SK-MEL-5 (cell line): ENCODE measurements around the gene NR1H3. TPM values are rescaled to one million over a fixed set of nuclear protein-coding genes. Genes with fewer than 3 reads are reported as not detected.

Experiments used
- DNase-seq: peaks from one replicate; pipeline ENCODE4 v3.0.0-alpha.2; 2016; ENCODE audit warnings: low read depth, low spot score
- in situ Hi-C: cut with HindIII; loops from 2 replicates; pipeline ENCODE4 v1.10.0; 2016; ENCODE audit warnings: low sequenced_read_pairs, high pct_unique_total_duplicates, low pct_unique_long_range_greater_than_20kb
- total RNA-seq: library from RNA; depleted of rRNA; stranded (reverse); fragments of >200 nt; shearing (Covaris generic); gene quantifications from 2 replicates; pipeline ENCODE4 v1.2.3, GENCODE V29; 2014

Gene NR1H3
- total RNA-seq, 1 experiment from 2014 or later: 7.4 TPM

DNA sequence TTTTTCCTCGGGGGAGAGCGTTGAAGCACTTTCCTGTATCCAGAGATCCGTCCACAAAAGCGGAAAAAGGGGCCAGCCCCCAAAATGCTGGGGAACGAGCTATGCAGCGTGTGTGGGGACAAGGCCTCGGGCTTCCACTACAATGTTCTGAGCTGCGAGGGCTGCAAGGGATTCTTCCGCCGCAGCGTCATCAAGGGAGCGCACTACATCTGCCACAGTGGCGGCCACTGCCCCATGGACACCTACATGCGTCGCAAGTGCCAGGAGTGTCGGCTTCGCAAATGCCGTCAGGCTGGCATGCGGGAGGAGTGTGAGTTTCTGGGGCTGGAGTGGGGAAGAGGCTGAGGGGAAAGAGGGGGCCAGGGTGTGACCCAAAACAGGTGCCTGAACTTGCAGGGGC, 2.6 kb downstream of the NR1H3 start:
- no peak for DNase-seq
- in situ Hi-C loops: no loop called here

DNA sequence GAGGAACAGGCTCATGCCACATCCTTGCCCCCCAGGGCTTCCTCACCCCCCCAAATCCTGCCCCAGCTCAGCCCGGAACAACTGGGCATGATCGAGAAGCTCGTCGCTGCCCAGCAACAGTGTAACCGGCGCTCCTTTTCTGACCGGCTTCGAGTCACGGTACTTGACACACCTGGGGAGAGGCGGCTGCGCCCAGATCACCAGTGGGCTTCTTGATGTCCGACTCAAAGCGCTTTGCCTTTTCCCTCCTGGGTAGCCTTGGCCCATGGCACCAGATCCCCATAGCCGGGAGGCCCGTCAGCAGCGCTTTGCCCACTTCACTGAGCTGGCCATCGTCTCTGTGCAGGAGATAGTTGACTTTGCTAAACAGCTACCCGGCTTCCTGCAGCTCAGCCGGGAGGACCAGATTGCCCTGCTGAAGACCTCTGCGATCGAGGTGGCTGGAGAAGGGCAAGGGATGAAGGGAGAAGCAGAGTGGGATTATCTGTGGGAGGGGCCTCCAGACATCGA, 3.5 kb downstream of the NR1H3 start:
- in situ Hi-C loops: no loop called here
- no peak for DNase-seq

DNA sequence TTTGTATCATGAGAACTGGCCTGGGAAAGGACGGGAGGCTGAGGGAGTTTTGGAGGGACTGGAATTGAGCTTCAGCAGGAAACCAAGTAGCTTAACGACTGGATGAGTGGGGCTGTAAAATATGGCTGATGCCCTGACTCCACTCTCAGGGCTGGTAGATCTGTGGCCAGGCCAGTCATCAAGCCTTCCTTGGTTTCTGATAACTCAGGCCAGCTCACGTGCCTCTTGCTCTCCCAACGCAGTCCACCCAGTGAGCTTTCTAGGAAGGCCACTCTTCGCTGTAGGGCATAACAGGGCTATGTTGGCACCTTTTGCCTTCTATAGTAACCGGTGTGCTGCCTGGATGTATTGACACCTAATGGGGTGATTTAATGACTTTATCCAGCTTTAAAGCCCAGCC, 6.3 kb downstream of the NR1H3 start:
- in situ Hi-C loops: no loop called here
- no peak for DNase-seq

DNA sequence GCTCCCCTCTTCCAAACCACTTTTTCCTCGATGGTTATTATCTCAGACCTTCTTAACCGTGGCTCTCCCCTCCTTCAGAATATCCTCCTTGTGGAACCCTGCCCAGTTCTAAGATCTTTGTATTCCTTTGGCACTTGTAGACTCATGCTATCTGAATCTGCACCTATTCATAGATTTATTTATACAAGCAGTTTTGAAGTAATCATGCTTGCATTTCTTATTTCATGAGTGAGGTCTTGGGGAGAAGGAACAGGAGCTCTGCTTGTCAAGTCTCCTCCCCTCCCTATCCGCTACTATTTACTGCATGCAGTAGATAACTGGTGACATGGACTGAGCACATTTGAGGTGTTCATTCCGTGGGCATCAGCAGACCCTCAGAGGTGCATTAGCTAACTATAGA, 6.7 kb downstream of the NR1H3 start:
- no peak for DNase-seq
- in situ Hi-C loops: no loop called here

DNA sequence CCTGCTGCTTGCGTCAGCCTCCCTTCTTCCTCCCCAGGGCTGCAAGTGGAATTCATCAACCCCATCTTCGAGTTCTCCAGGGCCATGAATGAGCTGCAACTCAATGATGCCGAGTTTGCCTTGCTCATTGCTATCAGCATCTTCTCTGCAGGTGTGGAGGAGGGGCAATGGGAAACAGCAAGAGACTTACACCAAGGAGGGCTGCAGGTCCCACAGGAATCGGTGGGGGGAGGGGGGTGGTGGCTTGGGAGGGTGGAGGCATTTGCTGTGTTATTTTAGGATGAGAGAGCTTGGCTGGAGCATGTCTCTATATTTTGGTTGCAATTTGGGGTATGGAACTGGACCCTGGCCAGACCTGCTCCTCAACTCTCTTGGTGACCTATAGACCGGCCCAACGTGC, 10.1 kb downstream of the NR1H3 start:
- in situ Hi-C loops: no loop called here

DNA sequence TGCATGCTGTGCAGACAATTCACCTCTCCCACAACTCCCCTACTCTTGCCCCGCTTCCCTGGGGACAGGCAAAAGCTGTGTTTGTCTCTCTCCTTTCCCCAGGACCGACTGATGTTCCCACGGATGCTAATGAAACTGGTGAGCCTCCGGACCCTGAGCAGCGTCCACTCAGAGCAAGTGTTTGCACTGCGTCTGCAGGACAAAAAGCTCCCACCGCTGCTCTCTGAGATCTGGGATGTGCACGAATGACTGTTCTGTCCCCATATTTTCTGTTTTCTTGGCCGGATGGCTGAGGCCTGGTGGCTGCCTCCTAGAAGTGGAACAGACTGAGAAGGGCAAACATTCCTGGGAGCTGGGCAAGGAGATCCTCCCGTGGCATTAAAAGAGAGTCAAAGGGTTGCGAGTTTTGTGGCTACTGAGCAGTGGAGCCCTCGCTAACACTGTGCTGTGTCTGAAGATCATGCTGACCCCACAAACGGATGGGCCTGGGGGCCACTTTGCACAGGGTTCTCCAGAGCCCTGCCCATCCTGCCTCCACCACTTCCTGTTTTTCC, 10.7 kb downstream of the NR1H3 start:
- in situ Hi-C loops: no loop called here
- no peak for DNase-seq

More for the DNA sequence above, 10.1 kb downstream of the NR1H3 start:
- no peak for DNase-seq

DNA sequence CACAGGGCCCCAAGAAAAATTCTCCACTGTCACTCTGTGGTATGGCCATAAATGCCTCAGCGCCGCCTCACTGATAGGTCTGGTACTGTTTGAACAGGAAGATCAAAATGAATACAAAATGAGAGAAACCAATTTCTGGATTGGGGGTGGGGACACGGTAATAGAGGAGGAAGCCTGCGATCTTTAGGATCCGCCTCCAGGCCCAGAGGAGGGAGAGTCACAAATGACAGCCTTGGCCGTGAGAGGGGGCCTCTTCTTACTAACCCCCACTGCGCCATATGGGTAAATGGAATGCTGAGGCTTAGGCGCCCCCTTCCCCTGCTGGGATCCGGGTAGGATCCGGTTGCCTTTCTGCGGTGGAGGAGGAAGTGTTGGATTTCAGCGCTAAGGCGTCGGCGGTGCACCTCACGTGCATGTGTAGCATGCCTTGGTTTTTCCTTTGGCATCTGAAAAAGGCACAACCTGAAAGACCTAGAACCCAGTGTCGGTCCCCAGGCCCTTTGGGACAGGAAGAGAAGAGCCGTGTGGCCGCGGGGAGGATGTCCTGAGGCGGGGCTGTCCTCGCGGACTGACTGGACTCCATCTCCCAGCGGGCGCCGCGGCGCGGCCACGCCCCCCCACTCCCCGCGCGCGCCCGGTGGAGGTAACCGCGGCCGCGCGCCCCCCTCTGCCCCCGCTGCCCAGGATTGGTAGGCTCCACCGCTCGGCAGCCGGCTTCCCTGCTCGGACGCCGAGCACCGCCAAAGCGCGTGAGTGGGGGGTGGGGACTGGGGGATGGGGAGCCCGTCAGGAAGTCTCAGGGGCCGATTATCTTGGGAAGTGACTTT, 11.4 kb downstream of the NR1H3 start:
- in situ Hi-C loops: no loop called here
- peak; percentile 84 for DNase-seq

DNA sequence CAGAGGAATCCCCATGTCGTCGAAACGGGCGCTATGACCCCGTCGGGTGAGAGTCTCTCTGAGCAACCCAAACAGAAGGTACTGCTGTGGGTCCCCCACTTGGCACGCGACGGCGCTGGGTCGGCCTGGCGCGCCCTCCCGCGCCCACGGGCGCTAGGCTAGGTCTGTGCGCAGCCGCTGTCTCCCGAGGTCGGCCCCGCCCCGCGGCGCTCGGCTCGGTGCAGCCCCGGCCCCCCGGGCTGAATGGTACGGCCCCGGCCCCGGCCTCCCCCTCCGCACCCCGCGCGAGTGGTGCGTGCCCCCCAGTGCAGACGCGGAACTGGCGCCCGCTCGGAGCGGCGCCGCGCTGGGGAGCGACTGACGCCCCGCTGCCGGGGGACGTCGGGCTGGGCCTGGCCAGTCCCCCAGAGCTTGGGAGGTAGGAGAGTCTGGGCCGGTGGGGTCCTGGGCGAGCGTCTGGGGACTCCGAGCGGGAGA, 12.1 kb downstream of the NR1H3 start, which contains the start of gene MADD:
TSS of gene MADD (plus strand) at position 305 of the 477 bp plus-strand sequence.
- in situ Hi-C loops: no loop called here
- peak; percentile 78 for DNase-seq

DNA sequence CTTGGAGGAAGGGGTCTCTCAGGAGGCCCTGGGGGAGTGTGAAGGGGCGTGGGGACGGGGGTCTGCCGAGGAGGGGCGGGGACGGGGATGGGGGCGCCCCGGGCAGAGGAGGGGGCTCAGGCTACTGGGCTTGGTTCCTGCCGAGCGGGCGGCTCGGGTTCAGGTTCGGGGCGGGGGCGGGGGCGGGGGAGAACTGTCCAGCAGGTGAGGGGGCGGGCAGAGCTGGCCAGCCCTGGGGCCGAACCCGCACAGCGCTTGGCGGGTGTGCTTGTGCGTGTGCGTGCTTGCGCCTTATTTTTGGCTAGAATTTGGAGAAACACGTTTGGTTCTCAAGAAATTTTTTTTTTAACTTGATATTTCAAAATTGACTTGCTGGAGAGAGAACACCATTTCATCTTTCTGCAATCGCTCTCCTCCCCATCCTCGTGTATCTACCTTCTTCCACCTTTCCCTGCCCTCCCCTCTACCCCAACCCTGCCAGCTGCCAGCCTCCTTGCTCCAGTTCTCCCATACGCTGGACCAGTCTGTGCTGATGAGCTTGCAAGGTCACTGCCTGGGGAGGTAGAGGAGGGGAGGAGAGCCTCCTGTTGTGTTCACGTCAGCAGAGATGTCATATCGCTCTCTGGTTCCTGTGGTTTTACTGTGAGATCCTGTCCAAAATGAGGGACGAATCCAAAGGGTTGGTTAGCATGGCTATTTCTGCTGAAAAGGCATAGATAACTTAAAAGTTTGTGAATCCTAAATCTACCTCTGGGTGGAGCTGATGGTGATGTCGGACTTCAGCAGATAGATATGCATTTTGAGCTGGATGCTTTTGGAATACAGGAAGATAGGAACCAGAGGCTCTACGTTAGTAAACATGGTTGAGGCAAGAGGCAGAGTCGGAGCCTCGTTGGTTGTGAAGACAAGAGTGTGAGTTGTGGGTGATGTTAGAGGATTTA, 12.8 kb downstream of the NR1H3 start:
- in situ Hi-C loops: no loop called here
- peak; percentile 53 for DNase-seq

DNA sequence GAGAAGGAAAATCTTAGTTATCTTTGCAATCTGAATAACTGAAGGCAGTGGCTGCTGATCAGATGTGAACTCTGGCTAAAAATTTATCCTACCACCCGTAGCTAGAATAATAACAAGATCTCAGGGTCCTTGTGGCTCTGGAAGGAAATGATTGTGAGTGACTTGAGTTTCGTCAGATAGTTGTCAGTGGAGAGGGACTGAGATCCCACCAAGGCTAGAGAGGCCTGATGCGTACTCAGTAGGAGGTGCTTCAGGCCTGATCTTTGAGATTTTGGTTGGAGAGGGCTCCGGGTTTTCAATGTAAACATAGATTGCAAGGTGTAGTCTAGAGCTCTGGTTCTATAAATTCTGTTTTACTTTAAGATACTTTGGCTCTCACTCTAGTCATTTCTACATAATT, 13.5 kb downstream of the NR1H3 start:
- DNase-seq: no peak
- in situ Hi-C loops: no loop called here

DNA sequence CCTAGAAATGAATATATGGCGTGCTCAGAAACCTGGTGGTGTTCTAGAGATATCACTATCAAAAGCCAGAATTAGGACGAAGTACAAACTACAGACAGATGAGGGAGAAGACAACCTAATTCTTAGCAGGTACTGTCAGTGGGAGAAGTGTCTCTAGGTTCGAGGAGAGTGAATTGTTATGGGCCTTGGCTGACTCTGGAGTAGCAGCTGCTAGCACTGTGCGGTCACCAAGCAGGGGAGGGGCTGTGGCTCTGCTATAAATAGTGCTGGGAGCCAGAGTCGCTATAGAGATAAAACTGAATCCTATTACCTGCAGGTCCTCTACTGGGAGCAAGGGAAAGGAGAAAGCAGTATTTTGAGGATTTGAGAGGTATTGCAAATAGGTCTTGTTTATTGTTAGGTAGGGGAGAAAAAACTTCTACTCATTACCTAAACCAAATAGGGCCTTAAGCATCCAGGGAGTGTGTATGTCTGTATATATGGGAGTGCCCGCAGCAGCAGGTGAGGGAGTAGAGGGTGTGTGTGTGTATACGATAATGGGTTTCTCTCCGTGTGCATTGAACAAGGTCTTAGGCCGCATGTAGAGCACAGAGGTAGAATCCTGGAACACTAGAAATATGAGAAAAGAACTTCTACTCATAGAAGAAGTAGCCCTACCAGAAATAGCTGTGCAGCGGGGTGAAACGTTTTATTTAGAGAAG, 14.3 kb downstream of the NR1H3 start:
- no peak for DNase-seq
- in situ Hi-C loops: no loop called here

DNA sequence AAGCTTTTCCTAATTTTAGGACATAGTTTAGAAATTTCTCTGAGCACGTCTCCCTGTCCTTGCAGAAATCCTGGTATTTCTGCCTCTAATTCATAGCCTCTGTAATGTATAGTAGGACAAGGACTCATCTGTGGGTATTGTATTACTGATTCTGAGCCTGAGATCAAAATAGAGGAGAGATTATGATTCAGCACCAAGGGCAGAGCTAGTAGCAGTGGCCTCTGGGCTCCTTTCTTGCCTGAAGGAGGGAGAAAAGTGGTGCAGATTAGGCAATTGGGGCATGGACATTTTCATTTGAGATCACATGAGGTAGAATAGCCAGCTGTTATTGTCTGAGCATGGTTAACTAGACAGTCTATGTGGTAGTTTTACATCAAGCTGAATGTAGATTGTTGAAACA, 14.9 kb downstream of the NR1H3 start:
- no peak for DNase-seq
- in situ Hi-C loops: no loop called here

DNA sequence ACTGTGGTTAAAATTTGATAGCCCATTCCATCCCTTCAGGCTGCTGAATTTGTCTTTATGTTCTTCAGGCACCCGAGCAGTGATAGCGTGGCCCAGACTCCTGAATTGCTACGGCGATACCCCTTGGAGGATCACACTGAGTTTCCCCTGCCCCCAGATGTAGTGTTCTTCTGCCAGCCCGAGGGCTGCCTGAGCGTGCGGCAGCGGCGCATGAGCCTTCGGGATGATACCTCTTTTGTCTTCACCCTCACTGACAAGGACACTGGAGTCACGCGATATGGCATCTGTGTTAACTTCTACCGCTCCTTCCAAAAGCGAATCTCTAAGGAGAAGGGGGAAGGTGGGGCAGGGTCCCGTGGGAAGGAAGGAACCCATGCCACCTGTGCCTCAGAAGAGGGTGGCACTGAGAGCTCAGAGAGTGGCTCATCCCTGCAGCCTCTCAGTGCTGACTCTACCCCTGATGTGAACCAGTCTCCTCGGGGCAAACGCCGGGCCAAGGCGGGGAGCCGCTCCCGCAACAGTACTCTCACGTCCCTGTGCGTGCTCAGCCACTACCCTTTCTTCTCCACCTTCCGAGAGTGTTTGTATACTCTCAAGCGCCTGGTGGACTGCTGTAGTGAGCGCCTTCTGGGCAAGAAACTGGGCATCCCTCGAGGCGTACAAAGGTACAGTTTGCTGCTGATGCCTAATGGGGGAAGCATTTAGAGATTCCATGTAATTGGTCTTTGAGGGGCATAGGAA, 16.9 kb downstream of the NR1H3 start:
- no peak for DNase-seq
- in situ Hi-C loops: no loop called here

DNA sequence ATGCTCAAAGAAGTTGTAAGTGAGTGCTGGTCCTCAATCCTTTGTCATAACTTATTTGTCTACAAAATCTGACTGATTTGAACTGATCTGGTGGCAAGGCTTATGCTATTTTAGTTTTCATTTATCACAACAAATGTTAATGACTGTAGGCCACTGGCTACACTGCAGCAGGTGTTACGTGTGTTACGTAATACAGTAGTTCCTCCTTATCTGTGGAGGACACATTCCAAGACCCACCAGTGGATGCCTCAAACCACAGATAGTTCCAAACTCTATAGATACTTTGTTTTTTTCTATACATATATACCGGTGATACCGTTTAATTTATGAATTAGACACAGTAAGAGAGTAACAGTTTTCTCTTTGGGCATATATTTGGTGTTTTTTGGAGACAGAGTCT, 19.1 kb downstream of the NR1H3 start:
- DNase-seq: no peak

DNA sequence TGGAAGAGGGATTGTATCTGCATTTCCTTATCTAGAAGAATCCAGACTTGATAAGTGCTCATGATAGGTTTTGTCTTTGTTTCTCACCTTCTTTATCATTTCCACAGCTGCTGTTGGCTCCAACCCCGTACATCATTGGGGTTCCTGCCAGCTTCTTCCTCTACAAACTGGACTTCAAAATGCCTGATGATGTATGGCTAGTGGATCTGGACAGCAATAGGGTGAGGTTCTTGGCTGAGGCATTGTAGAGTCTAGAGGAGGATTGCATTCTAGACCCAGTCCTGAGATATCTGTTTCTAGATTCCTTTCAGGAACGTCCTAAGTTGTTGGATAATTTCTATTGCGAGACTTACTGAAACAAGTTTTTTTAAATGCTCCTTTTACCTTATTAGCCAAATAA, 20.3 kb downstream of the NR1H3 start:
- no peak for DNase-seq
- in situ Hi-C loops: no loop called here

More for the DNA sequence above, 19.1 kb downstream of the NR1H3 start:
- in situ Hi-C loops: no loop called here

DNA sequence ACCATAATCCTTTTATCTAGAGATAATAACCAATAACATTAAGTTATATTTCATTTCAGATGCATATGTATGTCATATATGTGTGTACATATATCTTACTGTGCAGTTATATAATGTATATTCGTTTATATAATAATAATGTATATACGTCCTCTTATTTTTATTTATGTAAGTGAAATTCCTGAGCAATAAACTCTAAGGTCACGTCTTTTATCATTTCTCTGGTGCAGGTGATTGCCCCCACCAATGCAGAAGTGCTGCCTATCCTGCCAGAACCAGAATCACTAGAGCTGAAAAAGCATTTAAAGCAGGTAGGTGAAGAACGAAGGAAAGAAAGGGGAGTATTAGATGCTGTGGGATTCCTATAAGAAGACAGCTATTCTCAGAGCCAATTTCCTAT, 21.0 kb downstream of the NR1H3 start:
- in situ Hi-C loops: no loop called here
- DNase-seq: no peak

DNA sequence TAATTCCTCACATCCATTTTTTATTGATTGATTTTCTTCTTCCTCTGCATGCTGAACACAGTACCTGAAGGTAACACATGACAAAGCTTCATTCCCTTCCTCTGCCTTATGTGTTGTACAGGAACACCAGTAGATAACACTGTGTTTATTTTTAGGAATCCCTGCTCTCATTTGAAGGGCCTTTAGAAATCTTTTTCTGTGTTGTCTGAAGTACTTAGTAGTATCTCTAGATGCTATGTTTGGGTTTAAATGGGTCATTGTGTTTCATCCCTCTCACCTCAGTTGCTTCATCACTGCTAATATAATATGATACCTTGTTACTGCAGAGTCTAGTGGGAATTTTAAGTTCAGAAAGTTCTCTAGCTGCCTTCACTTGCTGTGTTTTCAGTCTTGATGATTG, 22.3 kb downstream of the NR1H3 start:
- in situ Hi-C loops: no loop called here
- DNase-seq: no peak
